ENCODE results near the gene ZNF776.
"Not testable (repeated sequence)": the region's sequence is repeated elsewhere in the genome, so short reads cannot be mapped to it uniquely, and the experiment has no call there.

The ZNF776 gene

GRCh38 chr19:57719901-57720519, 26.6 kb upstream of the ZNF776 start:
- TF ChIP-seq CTCF (IDR thresholded peaks at IDR 0.05; ENCODE audit: extremely low read depth, missing control alignments), result no peak
- DNase-seq (ENCODE audit: low spot score), result no peak

- no peak for DNase-seq (ENCODE audit: low spot score)
- no peak for TF ChIP-seq CTCF (IDR thresholded peaks at IDR 0.05; ENCODE audit: extremely low read depth, missing control alignments)
These were observed 25.7 kb upstream of the ZNF776 start for GRCh38 chr19:57720878-57721277.

GRCh38 chr19:57738320-57738719, 8.3 kb upstream of the ZNF776 start:
- peak; percentile 30 for TF ChIP-seq CTCF (IDR thresholded peaks at IDR 0.05; ENCODE audit: extremely low read depth, missing control alignments)
- not testable (repeated sequence) for DNase-seq (ENCODE audit: low spot score)

- not testable (repeated sequence) for DNase-seq (ENCODE audit: low spot score)
These were observed 7.8 kb upstream of the ZNF776 start for GRCh38 chr19:57738770-57739169.

- DNase-seq (ENCODE audit: low spot score), result no peak
- no peak for TF ChIP-seq CTCF (IDR thresholded peaks at IDR 0.05; ENCODE audit: extremely low read depth, missing control alignments)
These were observed 825 bp downstream of the ZNF776 start for GRCh38 chr19:57747472-57747807.

GRCh38 chr19:57748029-57748428, 1.4 kb downstream of the ZNF776 start:
- TF ChIP-seq CTCF (IDR thresholded peaks at IDR 0.05; ENCODE audit: extremely low read depth, missing control alignments), result no peak

GRCh38 chr19:57754091-57754673, 7.6 kb downstream of the ZNF776 start:
- DNase-seq (ENCODE audit: low spot score), result no peak
- no peak for TF ChIP-seq CTCF (IDR thresholded peaks at IDR 0.05; ENCODE audit: extremely low read depth, missing control alignments)

More at GRCh38 chr19:57748029-57748428, 1.4 kb downstream of the ZNF776 start:
- no peak for DNase-seq (ENCODE audit: low spot score)

- no peak for TF ChIP-seq CTCF (IDR thresholded peaks at IDR 0.05; ENCODE audit: extremely low read depth, missing control alignments)
- DNase-seq (ENCODE audit: low spot score), result no peak
These were observed 8.4 kb downstream of the ZNF776 start for GRCh38 chr19:57755031-57755430.
